K562 (cell line): ENCODE data around the gene VEGFA. TPM values are rescaled to one million over a fixed set of nuclear protein-coding genes. Genes with fewer than 3 reads are reported as not detected.

ENCODE experiments used
- ATAC-seq: fragments of 200-7000 bp; cut with Tn5 transposase; 3 replicates; pipeline ENCODE4 v1.9.1; 2020; ENCODE audit warnings: moderate library complexity
- BruUV-seq: library from RNA; stranded (reverse); fragments of 400-500 nt; replicated peaks from 2 replicates; lab custom pipeline; 2021; lab: Mats Ljungman, UMichigan
- CTCF ChIA-PET: fragments of 300-600 bp; formaldehyde crosslinking; extraction: SDS; loops from one replicate; lab custom pipeline; 2021; ENCODE audit warnings: low intra/inter-chr PET ratio; lab: Yijun Ruan, JAX
- POLR2A ChIA-PET: fragments of 300-600, 350-650 bp; sonication (Branson Sonifier 250); formaldehyde crosslinking; extraction: SDS; loops from one replicate; lab custom pipeline; 2021; ENCODE audit warnings: antibody characterized with exemption, inconsistent platforms; lab: Yijun Ruan, JAX
- DNase-seq, 4 experiments: peaks; one replicate each; pipeline versions ENCODE4 v3.0.0 to v3.0.0-alpha.2; 2011 to 2018; ENCODE audit warnings: low spot score in 3 of 4, mixed read lengths in 3 of 4; ENCODE audit errors: extremely low read depth in 1 of 4
- FAIRE-seq: peaks from 2 replicates; lab custom pipeline; 2011; peaks lifted over from hg19 to GRCh38; lab: Jason Lieb, UNC
- H2AFZ ChIP-seq: 2 replicates; pipeline ENCODE4 v1.6.0; 2011; ENCODE audit warnings: low read depth, low read length, control low read depth, inconsistent platforms
- H3K27ac ChIP-seq: fragments of 200-600 bp; 3 replicates; pipeline ENCODE4 v1.8.0; 2011; ENCODE audit warnings: low read depth, mild to moderate bottlenecking, control low read depth, inconsistent platforms, low read length, moderate library complexity, mixed read lengths; ENCODE audit errors: extremely low read depth
- H3K27me3 ChIP-seq, 2 experiments: fragments of 300-600 bp in 1 of 2; 2 replicates in 1 of 2; 3 replicates in 1 of 2; pipeline versions ENCODE4 v1.6.0 to v1.8.0; 2011; ENCODE audit warnings: inconsistent platforms in 2 of 2, low read length in 2 of 2, mild to moderate bottlenecking in 1 of 2, mixed read lengths in 1 of 2, moderate library complexity in 1 of 2; ENCODE audit not compliant: control insufficient read depth in 2 of 2, insufficient read depth in 2 of 2
- H3K36me3 ChIP-seq: fragments of 300-600 bp; 3 replicates; pipeline ENCODE4 v1.8.0; 2011; ENCODE audit warnings: mild to moderate bottlenecking, low read length, inconsistent platforms; ENCODE audit not compliant: control insufficient read depth, insufficient read depth
- H3K4me1 ChIP-seq, 2 experiments: fragments of 200-600 bp in 1 of 2; replicated peaks in 1 of 2; 2 replicates in 1 of 2; 3 replicates in 1 of 2; pipeline versions ENCODE4 v1.5.1 to v1.8.0; 2011; ENCODE audit warnings: inconsistent platforms in 2 of 2, low read length in 2 of 2, mild to moderate bottlenecking in 1 of 2, mixed read lengths in 1 of 2, moderate library complexity in 1 of 2; ENCODE audit not compliant: control insufficient read depth in 2 of 2, insufficient read depth in 2 of 2
- H3K4me2 ChIP-seq: 2 replicates; pipeline ENCODE4 v1.6.1; 2011; ENCODE audit warnings: low read length, control low read depth, inconsistent platforms, mixed read lengths; ENCODE audit not compliant: insufficient read depth
- H3K4me3 ChIP-seq: fragments of 200-600 bp; sonication (generic), shearing (Covaris generic); 2 replicates; pipeline ENCODE4 v1.5.1; 2016; ENCODE audit warnings: control low read depth, inconsistent platforms
- H3K79me2 ChIP-seq: fragments of 200-600 bp; 3 replicates; pipeline ENCODE4 v1.8.0; 2011; ENCODE audit warnings: low read length, inconsistent platforms; ENCODE audit not compliant: control insufficient read depth, insufficient read depth
- H3K9ac ChIP-seq, 2 experiments: 2 replicates each; pipeline versions ENCODE4 v1.6.0 to v1.6.1; 2011; ENCODE audit warnings: low read depth in 2 of 2, low read length in 2 of 2, control low read depth in 1 of 2, inconsistent platforms in 1 of 2, mild to moderate bottlenecking in 1 of 2, mixed read lengths in 1 of 2; ENCODE audit not compliant: insufficient read depth in 1 of 2
- H3K9me1 ChIP-seq: one replicate; pipeline ENCODE4 v1.6.0; 2011; ENCODE audit warnings: inconsistent platforms, mild to moderate bottlenecking, low read length, moderate library complexity; ENCODE audit not compliant: control insufficient read depth, insufficient read depth
- H3K9me3 ChIP-seq: replicated peaks from 2 replicates; pipeline ENCODE4 v1.5.1; 2011; ENCODE audit warnings: low read depth, low read length, inconsistent platforms; ENCODE audit not compliant: control insufficient read depth, insufficient read depth
- H4K20me1 ChIP-seq: replicated peaks from 2 replicates; pipeline ENCODE4 v1.6.1; 2011; ENCODE audit warnings: low read length, inconsistent platforms, mixed read lengths; ENCODE audit not compliant: control insufficient read depth, insufficient read depth
- CEBPG ChIP-seq, 3 experiments: fragments of 200-800 bp in 1 of 3; sonication (Bioruptor generic) in 1 of 3; sonication (generic) in 1 of 3; formaldehyde crosslinking in 1 of 3; IDR thresholded peaks in 2 of 3; conservative IDR thresholded peaks in 1 of 3; 2 replicates each; pipeline versions ENCODE4 v1.6.1 to v1.8.0; 2016 to 2022; ENCODE audit warnings: missing compliant biosample characterization in 2 of 3, missing genetic modification characterization in 2 of 3, mild to moderate bottlenecking in 1 of 3, missing genetic modification reagents in 1 of 3
- MCM5 ChIP-seq: fragments of 450-650 bp; IDR thresholded peaks from 2 replicates; pipeline ENCODE4 v1.6.1; 2016; ENCODE audit warnings: low read depth
- NR2C2 ChIP-seq, 2 experiments: fragments of 200-800 bp in 1 of 2; sonication (Bioruptor generic) in 1 of 2; sonication (generic) in 1 of 2; formaldehyde crosslinking in 1 of 2; IDR thresholded peaks; 2 replicates each; pipeline versions ENCODE4 v1.6.1 to v1.8.0; 2016 to 2022; ENCODE audit warnings: mild to moderate bottlenecking in 1 of 2, missing compliant biosample characterization in 1 of 2, missing genetic modification characterization in 1 of 2, missing genetic modification reagents in 1 of 2
- NUFIP1 ChIP-seq: fragments of 450-650 bp; IDR thresholded peaks from 2 replicates; pipeline ENCODE4 v1.6.1; 2018; ENCODE audit not compliant: partially characterized antibody
- ZFP36 ChIP-seq: fragments of 150-350 bp; IDR thresholded peaks from 2 replicates; pipeline ENCODE4 v1.6.1; 2018; ENCODE audit warnings: low read length, low read depth; ENCODE audit not compliant: partially characterized antibody
- ZNF79 ChIP-seq: fragments of 250-450 bp; sonication (Bioruptor Pico); IDR thresholded peaks from 2 replicates; pipeline ENCODE4 v1.4.0; 2020; ENCODE audit warnings: low read depth, mild to moderate bottlenecking, moderate library complexity
- WGBS: fragments of 100-300 bp; shearing (Covaris generic); methylation state at CpG from one replicate; pipeline ENCODE4 v1.1.6; 2016; ENCODE audit warnings: low coverage, mixed read lengths; ENCODE audit not compliant: insufficient coverage; ENCODE audit errors: missing lambda C conversion rate; 5-methylcytosine and 5-hydroxymethylcytosine counted together
- in situ Hi-C: fragments of 300-500 bp; cut with MboI; formaldehyde crosslinking; loops from 4 replicates; pipeline ENCODE4 v1.15.0; 2018; ENCODE audit warnings: inconsistent platforms, mixed read lengths
- intact Hi-C: fragments of 100-400 bp; cut with micrococcal nuclease; formaldehyde crosslinking; loops from 2 replicates; pipeline ENCODE4 v1.14.2; 2022
- polyA plus RNA-seq, 8 experiments: library from polyadenylated mRNA; depleted of rRNA in 4 of 8; stranded (reverse) in 5 of 8; unstranded in 3 of 8; fragments of >200 nt; fragmentation: Nextera tagmentation in 2 of 8; fragmentation: Illumina TruSeq in 1 of 8; extraction: Ambion mirVana in 2 of 8; extraction: Trizol in 1 of 8; gene quantifications; 2 replicates each; pipeline versions ENCODE4 v1.2.1 to v1.2.3, GENCODE V29; 2011 to 2014; ENCODE audit warnings: inconsistent platforms in 1 of 8, missing spikeins in 1 of 8
- total RNA-seq, 7 experiments: library from RNA; depleted of rRNA in 6 of 7; stranded (reverse); fragments of >200 nt in 6 of 7; fragmentation: Illumina TruSeq in 2 of 7; extraction: Trizol in 2 of 7; gene quantifications; 2 replicates each; pipeline versions ENCODE4 v1.2.1 to v1.2.3, GENCODE V29; 2011 to 2021; ENCODE audit warnings: low replicate concordance in 1 of 7
- TF ChIP-seq, protein P1 (sequence below): fragments of 450-650 bp; IDR thresholded peaks from 2 replicates; pipeline ENCODE4 v1.6.1; 2018; ENCODE audit not compliant: partially characterized antibody

Gene VEGFA
- total and polyA plus RNA-seq, 9 of the 15 experiments (the other 6 are each of a cell fraction or from before 2014, with no cell fraction given), result 14.0 to 271 (median 124) TPM

DNA sequence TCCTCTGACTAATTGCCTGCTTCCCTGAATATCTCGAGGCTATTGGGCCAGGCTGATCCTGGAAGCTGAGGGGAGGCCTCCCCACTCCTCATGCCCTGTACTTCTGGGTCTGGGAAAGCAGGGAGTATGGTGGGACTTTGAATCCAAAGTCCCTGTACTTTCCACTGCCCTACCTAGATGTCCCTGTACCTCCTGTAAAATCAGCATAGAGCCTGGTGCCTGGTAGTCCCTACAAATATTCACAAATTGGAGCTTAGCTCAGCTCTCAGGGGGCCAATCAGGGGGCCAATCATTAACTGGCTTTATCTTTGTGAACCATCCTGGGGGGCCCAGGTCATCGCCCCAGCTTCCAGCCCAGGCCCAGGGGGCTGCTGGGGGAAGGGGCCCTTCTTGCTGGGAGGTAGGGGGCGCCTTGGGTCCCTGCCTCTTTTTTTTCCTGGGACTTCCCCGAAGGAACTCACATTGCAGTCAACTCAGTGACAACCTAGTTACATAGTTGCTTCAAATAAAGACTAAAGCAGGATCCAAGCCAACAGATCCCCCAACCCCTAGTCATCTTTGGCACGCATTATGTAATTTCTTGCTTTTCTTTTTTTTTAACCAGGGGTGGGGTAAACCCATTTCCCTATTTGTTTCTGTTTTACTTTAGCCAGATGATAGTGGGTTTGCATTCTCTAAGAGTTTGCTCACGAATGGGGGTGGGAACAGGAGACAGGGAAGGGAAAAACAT is 6.9 kb upstream of the VEGFA start:
- H3K4me2 ChIP-seq, result no peak overlapping the region
- FAIRE-seq (peak; percentile 32), ATAC-seq (no peak), DNase-seq (no peak)
- ChIA-PET CTCF (interaction anchor here (0.7 kb wide), 1 partner anchor 314 kb away, joined by 3 read pairs; no protein-coding TSS in a partner anchor), POLR2A (interaction anchor here (0.6 to 2.1 kb wide), 7 partner anchors 10 to 145 kb away, joined by 3 to 17 read pairs (median 3); partner anchors contain the start of gene MRPS18A)
- no peak overlapping the region for H3K27ac ChIP-seq
- TF ChIP-seq MCM5 (no peak), NUFIP1 (no peak)
- no peaks in the 10 kb centered on the region for H3K36me3 ChIP-seq
- H4K20me1 ChIP-seq, result no peaks in the 10 kb centered on the region
- peaks cover 6 to 10% of the 10 kb centered on the region in 2 experiments; a peak in 4 of 5 replicates for H3K4me1 ChIP-seq
- WGBS, result 6% methylated on average over 6 of the region's 6 CpGs
- H3K79me2 ChIP-seq, result no peaks in the 10 kb centered on the region
- H3K9ac ChIP-seq, result peak overlapping the region in 1 of 2 experiments; percentile 14; a peak in 1 of 4 replicates
- BruUV-seq, result no TSS peak
- peaks cover 10 to 31% of the 10 kb centered on the region in 2 experiments; a peak in 4 of 5 replicates for H3K27me3 ChIP-seq
- no peaks in the 10 kb centered on the region for H3K9me3 ChIP-seq
- in situ Hi-C loops, result no loop called here
- H3K9me1 ChIP-seq, result no peaks in the 10 kb centered on the region
- H3K4me3 ChIP-seq, result no peak overlapping the region
- H2AFZ ChIP-seq, result no peak overlapping the region
- intact Hi-C loops, result no loop called here

DNA sequence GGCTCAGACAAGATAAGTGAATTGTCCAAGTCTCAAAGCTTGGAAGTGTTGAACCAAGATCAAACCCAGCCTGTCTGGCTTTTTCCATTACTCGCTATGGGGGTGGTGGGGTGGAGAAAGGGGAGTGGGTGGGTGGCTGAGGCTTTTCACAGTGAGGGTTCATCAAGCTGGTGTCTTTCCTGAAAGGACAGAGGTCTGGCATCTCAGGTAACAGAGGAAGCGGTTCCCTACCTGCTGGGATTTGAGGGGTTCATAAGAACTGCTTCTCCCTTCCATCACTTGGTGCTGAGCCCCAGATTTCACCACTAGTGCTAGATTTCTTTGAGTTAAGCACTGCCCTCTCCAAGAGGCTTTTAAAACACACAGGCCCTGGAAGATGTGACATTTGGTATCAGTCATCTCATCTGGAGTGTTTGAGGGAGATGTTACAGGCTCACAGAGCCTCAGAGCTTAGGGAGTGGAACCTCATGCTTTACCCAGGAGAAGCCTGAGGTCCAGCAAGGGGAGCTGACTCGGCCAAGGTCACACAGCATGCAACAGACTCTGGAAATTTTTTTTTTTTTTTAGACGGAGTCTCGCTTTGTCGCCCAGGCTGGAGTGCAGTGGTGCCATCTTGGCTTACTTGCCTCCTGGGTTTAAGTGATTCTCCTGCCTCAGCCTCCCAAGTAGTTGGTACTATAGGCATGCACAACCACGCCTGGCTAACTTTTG is 6.0 kb upstream of the VEGFA start:
- DNase-seq (no peak), ATAC-seq (0 out of 3 replicates have a peak, but pooled peaks have one; percentile 8), FAIRE-seq (no peak)
- H3K4me1 ChIP-seq, result peaks cover 4 to 6% of the 10 kb centered on the region in 2 experiments; a peak in 4 of 5 replicates
- peaks cover 10 to 31% of the 10 kb centered on the region in 2 experiments; a peak in 4 of 5 replicates for H3K27me3 ChIP-seq
- CTCF ChIA-PET, result interaction anchor here (0.7 kb wide), 1 partner anchor 313 kb away, joined by 3 read pairs; no protein-coding TSS in a partner anchor
- no peaks in the 10 kb centered on the region for H4K20me1 ChIP-seq
- no TSS peak for BruUV-seq
- no peak overlapping the region for H3K4me3 ChIP-seq
- intact Hi-C loops (no loop called here), in situ Hi-C loops (no loop called here)
- H3K9ac ChIP-seq, result no peak overlapping the region
- H3K79me2 ChIP-seq, result no peaks in the 10 kb centered on the region
- H3K36me3 ChIP-seq, result no peaks in the 10 kb centered on the region
- no peaks in the 10 kb centered on the region for H3K9me3 ChIP-seq
- POLR2A ChIA-PET, result interaction anchor here (1.0 to 1.5 kb wide), 3 partner anchors 11 to 39 kb away, joined by 3 to 11 read pairs (median 3); no protein-coding TSS in a partner anchor
- WGBS, result 34% methylated on average over 7 of the region's 7 CpGs
- H3K4me2 ChIP-seq, result no peak overlapping the region
- no peak overlapping the region for H3K27ac ChIP-seq
- H3K9me1 ChIP-seq, result no peaks in the 10 kb centered on the region
- H2AFZ ChIP-seq, result no peak overlapping the region
- TF ChIP-seq CEBPG (CRISPR knock-in tag; IDR thresholded peaks at IDR 0.05) (no peak), CEBPG (tag; conservative IDR thresholded peaks at IDR 0.05 in 1 of 2, IDR thresholded peaks at IDR 0.05 in 1 of 2) (no peak), ZFP36 (peak; percentile 63), ZNF79 (CRISPR knock-in tag) (peak; percentile 89), NR2C2 (CRISPR knock-in tag; IDR thresholded peaks at IDR 0.05) (no peak), NR2C2 (tag; IDR thresholded peaks at IDR 0.05) (no peak)
- TF ChIP-seq, protein P1, sequence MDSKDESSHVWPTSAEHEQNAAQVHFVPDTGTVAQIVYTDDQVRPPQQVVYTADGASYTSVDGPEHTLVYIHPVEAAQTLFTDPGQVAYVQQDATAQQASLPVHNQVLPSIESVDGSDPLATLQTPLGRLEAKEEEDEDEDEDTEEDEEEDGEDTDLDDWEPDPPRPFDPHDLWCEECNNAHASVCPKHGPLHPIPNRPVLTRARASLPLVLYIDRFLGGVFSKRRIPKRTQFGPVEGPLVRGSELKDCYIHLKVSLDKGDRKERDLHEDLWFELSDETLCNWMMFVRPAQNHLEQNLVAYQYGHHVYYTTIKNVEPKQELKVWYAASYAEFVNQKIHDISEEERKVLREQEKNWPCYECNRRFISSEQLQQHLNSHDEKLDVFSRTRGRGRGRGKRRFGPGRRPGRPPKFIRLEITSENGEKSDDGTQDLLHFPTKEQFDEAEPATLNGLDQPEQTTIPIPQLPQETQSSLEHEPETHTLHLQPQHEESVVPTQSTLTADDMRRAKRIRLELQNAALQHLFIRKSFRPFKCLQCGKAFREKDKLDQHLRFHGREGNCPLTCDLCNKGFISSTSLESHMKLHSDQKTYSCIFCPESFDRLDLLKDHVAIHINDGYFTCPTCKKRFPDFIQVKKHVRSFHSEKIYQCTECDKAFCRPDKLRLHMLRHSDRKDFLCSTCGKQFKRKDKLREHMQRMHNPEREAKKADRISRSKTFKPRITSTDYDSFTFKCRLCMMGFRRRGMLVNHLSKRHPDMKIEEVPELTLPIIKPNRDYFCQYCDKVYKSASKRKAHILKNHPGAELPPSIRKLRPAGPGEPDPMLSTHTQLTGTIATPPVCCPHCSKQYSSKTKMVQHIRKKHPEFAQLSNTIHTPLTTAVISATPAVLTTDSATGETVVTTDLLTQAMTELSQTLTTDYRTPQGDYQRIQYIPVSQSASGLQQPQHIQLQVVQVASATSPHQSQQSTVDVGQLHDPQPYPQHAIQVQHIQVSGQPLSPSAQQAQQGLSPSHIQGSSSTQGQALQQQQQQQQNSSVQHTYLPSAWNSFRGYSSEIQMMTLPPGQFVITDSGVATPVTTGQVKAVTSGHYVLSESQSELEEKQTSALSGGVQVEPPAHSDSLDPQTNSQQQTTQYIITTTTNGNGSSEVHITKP, result peak; percentile 89
